HG03439 (cell line): Measurements from ENCODE around the gene TICAM1.

Experiments
- ATAC-seq: cut with Tn5 transposase; IDR thresholded peaks from one replicate; pipeline ENCODE4 v1.9.1; 2021; ENCODE audit warnings: mild to moderate bottlenecking, moderate library complexity; ENCODE audit not compliant: unreplicated experiment

Gene TICAM1

DNA sequence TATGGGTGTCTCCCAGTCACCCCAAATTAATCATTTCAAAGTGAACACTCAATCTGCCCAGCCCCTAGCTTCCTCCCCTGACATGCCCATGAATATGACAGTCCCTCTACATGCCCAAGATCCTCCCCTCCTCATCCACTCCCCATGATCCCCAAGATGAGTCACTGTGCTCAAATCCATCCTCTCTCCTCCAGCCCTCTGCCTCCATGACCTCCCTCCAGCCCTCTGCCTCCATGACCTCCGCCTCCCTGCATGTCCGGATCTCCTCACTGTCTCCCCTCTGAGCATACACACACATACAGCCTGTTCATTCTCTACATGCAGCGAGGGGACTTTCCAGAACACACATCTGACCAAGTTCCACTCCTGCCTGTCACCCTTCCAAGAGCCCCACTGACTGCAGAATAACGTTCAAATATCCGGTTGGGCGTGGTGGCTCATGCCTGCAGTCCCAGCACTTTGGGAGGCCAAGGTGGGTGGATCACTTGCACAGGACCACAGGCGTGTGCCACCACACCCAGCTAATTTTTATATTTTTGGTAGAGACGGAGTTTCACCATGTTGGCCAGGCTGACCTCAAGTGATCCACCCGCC lies 58.4 kb downstream of the TICAM1 start:
- ATAC-seq = no peak

DNA sequence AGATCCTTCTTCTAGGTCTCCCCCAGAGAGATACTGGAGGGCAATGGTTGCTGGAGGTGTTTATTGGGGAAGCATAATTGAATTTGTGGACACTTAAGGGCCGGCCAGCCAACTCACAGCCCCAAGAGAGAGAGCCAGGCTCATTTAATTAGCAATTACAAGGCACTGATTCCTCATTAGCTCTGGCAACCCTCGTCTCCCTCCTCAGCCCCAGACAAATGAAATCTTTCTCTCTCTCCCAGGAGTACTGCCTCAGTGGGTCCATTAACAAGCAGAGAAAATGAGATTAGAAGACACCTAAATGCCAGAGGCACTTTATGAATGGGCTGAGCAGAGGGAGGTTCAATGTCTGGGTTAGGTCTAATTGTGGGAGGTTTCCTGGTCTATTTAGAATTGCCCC lies 58.9 kb downstream of the TICAM1 start:
- no peak for ATAC-seq

DNA sequence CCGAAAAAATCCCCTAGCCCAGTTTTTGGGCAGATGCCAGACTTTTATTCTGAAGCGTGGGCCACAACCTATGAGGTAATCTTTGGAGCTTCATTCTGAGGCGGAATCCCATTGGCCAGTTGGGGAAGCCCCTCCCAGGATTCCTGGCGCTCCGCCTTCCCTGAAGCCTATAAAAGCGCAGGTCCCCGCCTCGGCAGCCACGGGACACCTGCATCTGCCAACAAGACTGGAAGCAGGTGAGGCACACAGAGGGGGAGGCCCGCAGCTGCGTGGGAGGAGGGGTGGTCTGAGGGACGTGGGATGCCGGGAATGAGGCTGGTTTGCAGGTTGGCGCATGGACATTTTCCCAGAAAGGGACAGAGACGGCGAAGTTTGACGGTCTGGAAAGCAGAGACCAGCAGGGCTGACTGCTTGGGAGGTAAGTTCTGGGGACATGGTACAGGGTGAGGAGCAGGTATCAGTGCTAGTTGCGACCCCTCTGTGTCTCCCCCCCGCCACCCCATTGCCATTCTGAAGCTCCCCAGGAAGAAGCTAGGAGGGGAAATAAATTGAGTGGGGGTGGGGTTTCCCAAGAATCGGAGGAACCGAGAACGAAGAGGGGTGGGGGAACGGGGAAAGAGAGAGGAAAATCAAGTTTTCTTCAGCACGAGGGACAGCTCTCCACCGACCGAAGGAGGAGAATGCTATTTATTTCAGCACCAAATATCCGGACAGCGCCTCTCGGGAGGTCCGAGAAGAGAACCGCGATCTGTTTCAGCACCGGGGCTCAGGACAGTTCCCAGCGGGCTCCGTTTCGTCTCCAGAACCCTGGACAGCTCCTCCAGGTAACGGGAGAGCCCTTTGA lies 62.4 kb downstream of the TICAM1 start:
- no peak for ATAC-seq
